MM.1S (cell line): ENCODE measurements around the gene MARCHF6.

Source experiments
- CTCF ChIP-seq: fragments of 300-600 bp; sonication (generic); IDR thresholded peaks from 2 replicates; pipeline ENCODE4 v1.5.1; 2016; ENCODE audit warnings: antibody characterized with exemption, low read length, mixed read lengths
- EZH2phosphoT487 ChIP-seq: fragments of 300-600 bp; sonication (generic); IDR thresholded peaks from 2 replicates; pipeline ENCODE4 v1.6.1; 2018; ENCODE audit warnings: antibody characterized with exemption, low read length

- TF ChIP-seq CTCF (no peak), EZH2phosphoT487 (no peak)
Observed at GRCh38 chr5:10337986-10338385, 15.5 kb upstream of the MARCHF6 start.
